Measurements from ENCODE around the gene GABBR1.

GABBR1 gene

DNA sequence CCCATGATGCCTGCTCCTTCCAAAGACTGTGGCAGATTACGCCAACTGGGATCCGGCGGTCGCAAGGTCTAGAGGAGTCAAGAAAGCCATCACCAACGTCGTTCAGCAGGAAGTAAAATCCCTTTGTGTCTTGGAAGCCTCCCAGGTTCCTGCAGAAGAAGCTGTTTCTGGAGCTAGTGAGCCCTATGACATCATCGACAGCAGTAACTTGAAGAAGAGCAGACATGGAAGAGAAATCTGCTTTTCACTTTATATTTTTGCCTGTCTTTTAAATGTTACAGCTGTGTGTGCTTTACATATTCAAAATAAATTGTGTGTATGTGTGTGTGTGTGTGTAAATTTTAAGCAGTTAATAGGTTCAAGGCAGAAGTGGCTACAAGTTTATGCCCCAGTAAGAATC, 55.4 kb downstream of the GABBR1 start:
- FAIRE-seq (no peak), DNase-seq (ENCODE audit: insufficient read length, low spot score) (no peak)

DNA sequence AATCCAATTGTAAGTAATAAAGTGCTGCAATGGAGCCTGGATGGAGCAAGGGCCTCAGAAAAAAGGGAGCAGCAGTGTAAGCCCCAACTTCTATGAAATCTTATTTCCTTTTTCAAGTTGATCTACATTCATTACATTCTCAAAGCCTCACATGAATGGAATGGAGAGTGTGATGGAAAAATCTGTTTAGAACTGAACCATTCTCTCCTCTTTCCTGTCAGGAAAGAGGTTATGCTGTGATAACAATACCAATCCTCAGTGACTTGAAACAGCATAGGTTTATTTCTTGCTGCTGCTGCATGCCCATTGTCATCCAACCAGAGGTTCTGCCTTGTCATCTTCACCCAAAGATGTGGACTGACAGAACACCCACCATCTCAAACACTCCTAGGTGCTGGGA, 56.9 kb downstream of the GABBR1 start:
- no peak for DNase-seq (ENCODE audit: insufficient read length, low spot score)
- FAIRE-seq: no peak

- FAIRE-seq (no peak), DNase-seq (ENCODE audit: insufficient read length, low spot score) (no peak)
Measured at GRCh38 chr6:29567991-29568390, 65.0 kb downstream of the GABBR1 start.

- no peak for DNase-seq (ENCODE audit: insufficient read length, low spot score)
- FAIRE-seq: no peak
Measured at GRCh38 chr6:29567541-29567940, 65.4 kb downstream of the GABBR1 start.

- DNase-seq (ENCODE audit: insufficient read length, low spot score): no peak
- FAIRE-seq: no peak
Measured at GRCh38 chr6:29566856-29567255, 66.1 kb downstream of the GABBR1 start.

DNA sequence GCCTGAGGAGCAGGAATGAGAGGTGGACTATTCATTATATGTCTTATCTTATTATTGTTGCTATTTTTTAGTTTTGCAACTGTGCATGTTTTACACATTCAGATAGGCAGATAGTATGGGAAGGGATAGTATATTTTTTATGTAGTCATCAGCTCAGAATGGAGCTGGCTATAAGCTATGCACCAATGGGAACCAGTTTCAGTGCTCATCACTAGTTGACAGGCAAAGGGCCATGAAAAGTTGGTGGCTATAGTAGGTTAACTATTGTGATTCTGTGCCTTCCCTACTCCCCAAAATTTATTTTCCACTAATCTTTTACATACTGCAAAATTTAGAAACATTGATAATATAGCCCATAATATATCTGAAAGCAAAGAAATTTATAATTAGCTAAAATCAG, 68.1 kb downstream of the GABBR1 start:
- FAIRE-seq (no peak), DNase-seq (ENCODE audit: insufficient read length, low spot score) (no peak)

GRCh38 chr6:29563435-29563965, 69.5 kb downstream of the GABBR1 start:
- FAIRE-seq (no peak), DNase-seq (ENCODE audit: insufficient read length, low spot score) (no peak)

- FAIRE-seq: no peak
Measured at GRCh38 chr6:29561606-29562181, 71.3 kb downstream of the GABBR1 start.

DNA sequence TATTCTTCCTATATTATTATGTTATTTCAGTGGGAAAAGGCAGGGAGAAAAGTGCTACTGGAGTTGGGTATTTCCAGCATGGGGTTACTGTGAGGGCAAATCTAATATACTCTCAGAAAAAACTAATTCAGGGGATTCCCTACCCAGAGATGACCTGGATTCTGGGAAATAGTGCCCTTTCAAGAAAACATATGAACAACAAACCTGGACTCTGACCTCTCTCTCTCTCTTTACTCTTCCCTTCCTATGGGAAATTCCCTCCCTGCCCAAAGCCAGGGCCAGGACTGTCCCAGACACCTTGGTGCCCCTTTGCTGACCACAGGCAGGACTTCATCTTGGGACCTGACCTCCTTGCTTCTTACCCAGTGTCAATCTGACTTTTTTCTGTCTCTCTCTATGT, 71.9 kb downstream of the GABBR1 start:
- no peak for FAIRE-seq
- no peak for DNase-seq (ENCODE audit: insufficient read length, low spot score)

More at GRCh38 chr6:29561606-29562181, 71.3 kb downstream of the GABBR1 start:
- DNase-seq (ENCODE audit: insufficient read length, low spot score): no peak

- FAIRE-seq (peak; percentile 72), DNase-seq (ENCODE audit: insufficient read length, low spot score) (no peak)
Measured at GRCh38 chr6:29559524-29560287, 73.3 kb downstream of the GABBR1 start, which contains the start of gene UBD. UBD (minus strand) TSS chr6:29559732; CDS start chr6:29559701, 31 bp downstream.

GRCh38 chr6:29558439-29559079, 74.4 kb downstream of the GABBR1 start:
- FAIRE-seq: no peak
- DNase-seq (ENCODE audit: insufficient read length, low spot score): no peak

DNA sequence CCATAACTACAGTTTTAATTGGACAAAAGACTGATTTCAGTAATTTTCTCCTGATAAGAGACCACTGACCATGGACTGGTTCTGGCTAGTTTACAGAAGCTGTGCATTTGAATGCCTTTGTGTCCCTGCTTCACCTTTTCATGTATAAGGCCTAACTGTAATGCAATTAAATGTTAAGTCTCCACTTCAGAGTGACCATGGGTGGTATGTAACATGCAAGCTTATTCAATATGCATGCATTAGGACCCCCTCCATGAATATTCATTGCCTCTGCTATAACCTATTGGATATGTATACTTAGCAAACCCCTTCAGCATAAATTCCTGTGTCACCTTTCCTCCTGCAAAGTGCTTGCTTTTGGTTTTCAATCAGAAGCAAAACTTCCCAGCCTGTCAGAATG, 75.7 kb downstream of the GABBR1 start:
- FAIRE-seq (no peak), DNase-seq (ENCODE audit: insufficient read length, low spot score) (no peak)

DNA sequence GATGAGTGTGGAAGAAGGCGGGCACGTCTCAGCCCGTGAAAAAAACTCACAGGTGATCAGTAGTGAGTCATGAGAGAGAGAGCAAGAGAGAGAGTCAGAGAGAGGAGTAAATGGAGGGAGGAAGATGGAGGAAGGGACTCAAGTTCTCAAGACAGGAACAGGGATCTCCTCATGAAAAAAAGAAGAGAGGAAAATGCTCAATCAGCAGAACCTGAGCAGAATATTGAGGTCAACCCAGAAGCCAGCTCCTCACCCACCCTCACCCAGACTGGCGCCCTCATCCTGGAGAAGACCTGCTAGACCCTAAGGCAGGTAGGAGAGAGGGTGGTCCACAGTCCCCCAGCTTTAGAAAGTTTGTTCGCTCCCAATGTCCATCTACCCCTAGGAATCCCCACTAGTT, 78.2 kb downstream of the GABBR1 start:
- DNase-seq (ENCODE audit: insufficient read length, low spot score) (no peak), FAIRE-seq (no peak)

DNA sequence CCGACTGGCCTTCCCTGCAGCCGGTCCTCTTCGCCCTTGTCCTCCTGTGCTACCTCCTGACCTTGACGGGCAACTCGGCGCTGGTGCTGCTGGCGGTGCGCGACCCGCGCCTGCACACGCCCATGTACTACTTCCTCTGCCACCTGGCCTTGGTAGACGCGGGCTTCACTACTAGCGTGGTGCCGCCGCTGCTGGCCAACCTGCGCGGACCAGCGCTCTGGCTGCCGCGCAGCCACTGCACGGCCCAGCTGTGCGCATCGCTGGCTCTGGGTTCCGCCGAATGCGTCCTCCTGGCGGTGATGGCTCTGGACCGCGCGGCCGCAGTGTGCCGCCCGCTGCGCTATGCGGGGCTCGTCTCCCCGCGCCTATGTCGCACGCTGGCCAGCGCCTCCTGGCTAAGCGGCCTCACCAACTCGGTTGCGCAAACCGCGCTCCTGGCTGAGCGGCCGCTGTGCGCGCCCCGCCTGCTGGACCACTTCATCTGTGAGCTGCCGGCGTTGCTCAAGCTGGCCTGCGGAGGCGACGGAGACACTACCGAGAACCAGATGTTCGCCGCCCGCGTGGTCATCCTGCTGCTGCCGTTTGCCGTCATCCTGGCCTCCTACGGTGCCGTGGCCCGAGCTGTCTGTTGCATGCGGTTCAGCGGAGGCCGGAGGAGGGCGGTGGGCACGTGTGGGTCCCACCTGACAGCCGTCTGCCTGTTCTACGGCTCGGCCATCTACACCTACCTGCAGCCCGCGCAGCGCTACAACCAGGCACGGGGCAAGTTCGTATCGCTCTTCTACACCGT, 79.5 kb downstream of the GABBR1 start:
- no peak for FAIRE-seq

GRCh38 chr6:29552512-29553051, 80.4 kb downstream of the GABBR1 start:
- FAIRE-seq (peak; percentile 88), DNase-seq (ENCODE audit: insufficient read length, low spot score) (peak; percentile 38)

More for the DNA sequence above, 79.5 kb downstream of the GABBR1 start:
- peak; percentile 14 for DNase-seq (ENCODE audit: insufficient read length, low spot score)

GRCh38 chr6:29547573-29547972, 85.4 kb downstream of the GABBR1 start:
- FAIRE-seq: no peak

GRCh38 chr6:29537714-29538403, 95.1 kb downstream of the GABBR1 start:
- DNase-seq (ENCODE audit: insufficient read length, low spot score) (no peak), FAIRE-seq (no peak)

More at GRCh38 chr6:29547573-29547972, 85.4 kb downstream of the GABBR1 start:
- DNase-seq (ENCODE audit: insufficient read length, low spot score): no peak

- FAIRE-seq: no peak
- no peak for DNase-seq (ENCODE audit: insufficient read length, low spot score)
Measured at GRCh38 chr6:29532320-29532951, 100.5 kb downstream of the GABBR1 start.

GRCh38 chr6:29531668-29532067, 101.3 kb downstream of the GABBR1 start:
- no peak for FAIRE-seq

More at GRCh38 chr6:29531668-29532067, 101.3 kb downstream of the GABBR1 start:
- DNase-seq (ENCODE audit: insufficient read length, low spot score): no peak

All from GM19239 (cell line).